Glomerular visceral epithelial cell (primary cell): ENCODE data around the gene GRID1.

Experiments
- DNase-seq: peaks from one replicate; pipeline ENCODE4 v3.0.0-alpha.2; 2016; ENCODE audit errors: extremely low spot score

GRID1 gene

GRCh38 chr10:86293396-86293791, 73.2 kb downstream of the GRID1 start:
- DNase-seq: no peak

GRCh38 chr10:86292462-86293395, 73.9 kb downstream of the GRID1 start:
- no peak for DNase-seq

- no peak for DNase-seq
These were observed 74.8 kb downstream of the GRID1 start for GRCh38 chr10:86291616-86292340.

GRCh38 chr10:86290933-86291615, 75.5 kb downstream of the GRID1 start:
- no peak for DNase-seq

- no peak for DNase-seq
These were observed 77.1 kb downstream of the GRID1 start for GRCh38 chr10:86289577-86289868.

GRCh38 chr10:86288695-86289576, 77.7 kb downstream of the GRID1 start:
- no peak for DNase-seq

GRCh38 chr10:86287966-86288579, 78.5 kb downstream of the GRID1 start:
- no peak for DNase-seq

- no peak for DNase-seq
These were observed 79.3 kb downstream of the GRID1 start for GRCh38 chr10:86287110-86287793.

- no peak for DNase-seq
These were observed 80.1 kb downstream of the GRID1 start for GRCh38 chr10:86286236-86287109.

- DNase-seq: no peak
These were observed 81.3 kb downstream of the GRID1 start for GRCh38 chr10:86285136-86285790.

- DNase-seq: no peak
These were observed 82.1 kb downstream of the GRID1 start for GRCh38 chr10:86284355-86285105.

- no peak for DNase-seq
These were observed 82.9 kb downstream of the GRID1 start for GRCh38 chr10:86283466-86284287.

- no peak for DNase-seq
These were observed 83.7 kb downstream of the GRID1 start for GRCh38 chr10:86282664-86283465.

- DNase-seq: no peak
These were observed 85.2 kb downstream of the GRID1 start for GRCh38 chr10:86281396-86281795.

GRCh38 chr10:86269332-86269731, 97.3 kb downstream of the GRID1 start:
- no peak for DNase-seq
